Esophagus (tissue), 2 donors: ENCODE measurements around the gene NPAS3. TPM values are rescaled to one million over a fixed set of nuclear protein-coding genes. Genes with fewer than 3 reads are reported as not detected.

ENCODE experiments used
- H3K27ac ChIP-seq, 2 donors: one replicate each; pipeline ENCODE4 v1.5.1; 2013; ENCODE audit warnings: low read depth in 2 of 2, mild to moderate bottlenecking in 2 of 2, inconsistent platforms in 1 of 2, low read length in 1 of 2, moderate library complexity in 1 of 2
- H3K27me3 ChIP-seq, 2 donors: one replicate each; pipeline ENCODE4 v1.6.1; 2013; ENCODE audit warnings: low read length in 2 of 2, control low read depth in 1 of 2, mild to moderate bottlenecking in 1 of 2; ENCODE audit not compliant: insufficient read depth in 2 of 2, control insufficient read depth in 1 of 2
- H3K36me3 ChIP-seq, 2 donors: one replicate each; pipeline ENCODE4 v1.6.1; 2013; ENCODE audit warnings: low read length in 1 of 2; ENCODE audit not compliant: control insufficient read depth in 2 of 2, insufficient read depth in 2 of 2
- H3K4me1 ChIP-seq, 2 donors: one replicate each; pipeline ENCODE4 v1.6.1; 2013; ENCODE audit warnings: low read length in 1 of 2; ENCODE audit not compliant: control insufficient read depth in 2 of 2, insufficient read depth in 2 of 2
- H3K4me3 ChIP-seq, 2 donors: one replicate each; pipeline ENCODE4 v1.5.1; 2013; ENCODE audit warnings: low read length in 2 of 2, mild to moderate bottlenecking in 2 of 2, low read depth in 1 of 2, moderate library complexity in 1 of 2
- H3K9me3 ChIP-seq, 2 donors: one replicate each; pipeline ENCODE4 v1.6.1; 2013; ENCODE audit warnings: mild to moderate bottlenecking in 2 of 2, low read depth in 1 of 2, low read length in 1 of 2, moderate library complexity in 1 of 2; ENCODE audit not compliant: control insufficient read depth in 2 of 2, insufficient read depth in 1 of 2
- WGBS, 2 donors: extraction: QIAGEN DNeasy Blood & Tissue Kit; methylation state at CpG; one replicate each; pipeline ENCODE4 v1.1.7; 2013; 5-methylcytosine and 5-hydroxymethylcytosine counted together
- polyA plus RNA-seq, 2 donors: library from polyadenylated mRNA; stranded (reverse); fragments of 200-250 nt; gene quantifications; one replicate each; pipeline ENCODE4 v1.2.3, GENCODE V29; 2013
- donor health status: healthy with polysubstance abuse.
- donor health status: Bipolar disorder and iron deficiency.

Gene NPAS3
- polyA plus RNA-seq, 2 donors = 0.08 to 0.13 TPM

- Histone ChIP-seq H3K4me1 (no peaks in the 10 kb centered on the region), H3K27ac (no peak overlapping the region), H3K27me3 (no peaks in the 10 kb centered on the region), H3K36me3 (no peaks in the 10 kb centered on the region), H3K9me3 (no peaks in the 10 kb centered on the region), H3K4me3 (no peak overlapping the region)
- 69 to 75% methylated on average over 3 of the region's 3 CpGs for WGBS, 2 donors
Measured at GRCh38 chr14:33808187-33808586, 869.5 kb downstream of the NPAS3 start.

GRCh38 chr14:33809396-33809981 lies 870.8 kb downstream of the NPAS3 start:
- Histone ChIP-seq H3K4me3 (no peak overlapping the region), H3K9me3 (no peaks in the 10 kb centered on the region), H3K27ac (no peak overlapping the region), H3K4me1 (no peaks in the 10 kb centered on the region), H3K36me3 (no peaks in the 10 kb centered on the region), H3K27me3 (no peaks in the 10 kb centered on the region)
- WGBS, 2 donors = 87 to 95% methylated on average over 2 of the region's 2 CpGs

- Histone ChIP-seq H3K9me3 (no peaks in the 10 kb centered on the region), H3K4me3 (no peak overlapping the region), H3K36me3 (no peaks in the 10 kb centered on the region), H3K4me1 (no peaks in the 10 kb centered on the region), H3K27me3 (no peaks in the 10 kb centered on the region), H3K27ac (no peak overlapping the region)
- 58 to 62% methylated on average over 6 of the region's 6 CpGs for WGBS, 2 donors
Measured at GRCh38 chr14:33810308-33810707, 871.6 kb downstream of the NPAS3 start.

GRCh38 chr14:33811721-33812120 lies 873.0 kb downstream of the NPAS3 start:
- H3K36me3 ChIP-seq = no peaks in the 10 kb centered on the region
- 95 to 100% methylated on average over 2 of the region's 2 CpGs for WGBS, 2 donors
- H3K9me3 ChIP-seq = no peaks in the 10 kb centered on the region
- no peak overlapping the region for H3K27ac ChIP-seq
- H3K4me1 ChIP-seq = no peaks in the 10 kb centered on the region
- no peak overlapping the region for H3K4me3 ChIP-seq
- no peaks in the 10 kb centered on the region for H3K27me3 ChIP-seq

GRCh38 chr14:33812181-33812580 lies 873.5 kb downstream of the NPAS3 start:
- H3K4me1 ChIP-seq = no peaks in the 10 kb centered on the region
- H3K36me3 ChIP-seq = no peaks in the 10 kb centered on the region
- no peak overlapping the region for H3K27ac ChIP-seq
- no peaks in the 10 kb centered on the region for H3K9me3 ChIP-seq
- 48 to 77% methylated on average over 7 of the region's 7 CpGs for WGBS, 2 donors
- H3K4me3 ChIP-seq = no peak overlapping the region
- H3K27me3 ChIP-seq = no peaks in the 10 kb centered on the region

GRCh38 chr14:33812601-33813000 lies 873.9 kb downstream of the NPAS3 start:
- Histone ChIP-seq H3K27me3 (no peaks in the 10 kb centered on the region), H3K4me3 (no peak overlapping the region), H3K36me3 (no peaks in the 10 kb centered on the region), H3K4me1 (no peaks in the 10 kb centered on the region), H3K27ac (no peak overlapping the region), H3K9me3 (no peaks in the 10 kb centered on the region)
- WGBS, 2 donors = 29 to 36% methylated on average over 2 of the region's 2 CpGs

- H3K4me1 ChIP-seq = no peaks in the 10 kb centered on the region
- H3K4me3 ChIP-seq = no peak overlapping the region
- WGBS, 2 donors = 63 to 71% methylated on average over 2 of the region's 2 CpGs
- H3K27ac ChIP-seq = no peak overlapping the region
- no peaks in the 10 kb centered on the region for H3K36me3 ChIP-seq
- no peaks in the 10 kb centered on the region for H3K27me3 ChIP-seq
- no peaks in the 10 kb centered on the region for H3K9me3 ChIP-seq
Measured at GRCh38 chr14:33814010-33814409, 875.3 kb downstream of the NPAS3 start.

GRCh38 chr14:33833706-33834465 lies 895.2 kb downstream of the NPAS3 start:
- Histone ChIP-seq H3K4me1 (no peaks in the 10 kb centered on the region), H3K27me3 (no peaks in the 10 kb centered on the region), H3K4me3 (no peak overlapping the region), H3K9me3 (no peaks in the 10 kb centered on the region), H3K36me3 (no peaks in the 10 kb centered on the region), H3K27ac (no peak overlapping the region)
- 73 to 74% methylated on average over 16 of the region's 16 CpGs for WGBS, 2 donors

- Histone ChIP-seq H3K27ac (no peak overlapping the region), H3K36me3 (no peaks in the 10 kb centered on the region), H3K27me3 (no peaks in the 10 kb centered on the region), H3K4me3 (no peak overlapping the region), H3K4me1 (peaks cover 0 to 3% of the 10 kb centered on the region in 2 donors), H3K9me3 (no peaks in the 10 kb centered on the region)
- WGBS, 2 donors = 74 to 79% methylated on average over 8 of the region's 8 CpGs
Measured at GRCh38 chr14:33834466-33835260, 896.0 kb downstream of the NPAS3 start.
